Sigmoid colon (tissue), 4 donors: ENCODE measurements around the gene PIAS1.

Experiments used
- POLR2A ChIP-seq, 2 donors: fragments of 450-650 bp; IDR thresholded peaks; one replicate each; pipeline ENCODE4 v1.6.1; 2016; ENCODE audit warnings: antibody characterized with exemption in 2 of 2, mild to moderate bottlenecking in 2 of 2, moderate library complexity in 2 of 2
- POLR2AphosphoS5 ChIP-seq, 4 donors: sonication (generic); formaldehyde crosslinking; IDR thresholded peaks; one replicate each; pipeline ENCODE4 v1.6.1; 2017; ENCODE audit warnings: antibody characterized with exemption in 4 of 4
- TF ChIP-seq, protein P1 (sequence below), 4 experiments: fragments of 450-650 bp in 3 of 4; fragments of 200-600 bp in 1 of 4; IDR thresholded peaks; one replicate each; pipeline ENCODE4 v1.5.1; 2016 to 2019; ENCODE audit warnings: antibody characterized with exemption in 4 of 4, mild to moderate bottlenecking in 3 of 4, moderate library complexity in 2 of 4

- TF ChIP-seq, protein P1, sequence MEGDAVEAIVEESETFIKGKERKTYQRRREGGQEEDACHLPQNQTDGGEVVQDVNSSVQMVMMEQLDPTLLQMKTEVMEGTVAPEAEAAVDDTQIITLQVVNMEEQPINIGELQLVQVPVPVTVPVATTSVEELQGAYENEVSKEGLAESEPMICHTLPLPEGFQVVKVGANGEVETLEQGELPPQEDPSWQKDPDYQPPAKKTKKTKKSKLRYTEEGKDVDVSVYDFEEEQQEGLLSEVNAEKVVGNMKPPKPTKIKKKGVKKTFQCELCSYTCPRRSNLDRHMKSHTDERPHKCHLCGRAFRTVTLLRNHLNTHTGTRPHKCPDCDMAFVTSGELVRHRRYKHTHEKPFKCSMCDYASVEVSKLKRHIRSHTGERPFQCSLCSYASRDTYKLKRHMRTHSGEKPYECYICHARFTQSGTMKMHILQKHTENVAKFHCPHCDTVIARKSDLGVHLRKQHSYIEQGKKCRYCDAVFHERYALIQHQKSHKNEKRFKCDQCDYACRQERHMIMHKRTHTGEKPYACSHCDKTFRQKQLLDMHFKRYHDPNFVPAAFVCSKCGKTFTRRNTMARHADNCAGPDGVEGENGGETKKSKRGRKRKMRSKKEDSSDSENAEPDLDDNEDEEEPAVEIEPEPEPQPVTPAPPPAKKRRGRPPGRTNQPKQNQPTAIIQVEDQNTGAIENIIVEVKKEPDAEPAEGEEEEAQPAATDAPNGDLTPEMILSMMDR (IDR thresholded peaks at IDR 0.05), result no peak
- TF ChIP-seq POLR2A (IDR thresholded peaks at IDR 0.05), result no peak
- no peak for TF ChIP-seq POLR2AphosphoS5 (IDR thresholded peaks at IDR 0.05)
Measured at GRCh38 chr15:68059630-68060029, 5.5 kb downstream of the PIAS1 start.
